ENCODE measurements around the gene ELF4.

DNA sequence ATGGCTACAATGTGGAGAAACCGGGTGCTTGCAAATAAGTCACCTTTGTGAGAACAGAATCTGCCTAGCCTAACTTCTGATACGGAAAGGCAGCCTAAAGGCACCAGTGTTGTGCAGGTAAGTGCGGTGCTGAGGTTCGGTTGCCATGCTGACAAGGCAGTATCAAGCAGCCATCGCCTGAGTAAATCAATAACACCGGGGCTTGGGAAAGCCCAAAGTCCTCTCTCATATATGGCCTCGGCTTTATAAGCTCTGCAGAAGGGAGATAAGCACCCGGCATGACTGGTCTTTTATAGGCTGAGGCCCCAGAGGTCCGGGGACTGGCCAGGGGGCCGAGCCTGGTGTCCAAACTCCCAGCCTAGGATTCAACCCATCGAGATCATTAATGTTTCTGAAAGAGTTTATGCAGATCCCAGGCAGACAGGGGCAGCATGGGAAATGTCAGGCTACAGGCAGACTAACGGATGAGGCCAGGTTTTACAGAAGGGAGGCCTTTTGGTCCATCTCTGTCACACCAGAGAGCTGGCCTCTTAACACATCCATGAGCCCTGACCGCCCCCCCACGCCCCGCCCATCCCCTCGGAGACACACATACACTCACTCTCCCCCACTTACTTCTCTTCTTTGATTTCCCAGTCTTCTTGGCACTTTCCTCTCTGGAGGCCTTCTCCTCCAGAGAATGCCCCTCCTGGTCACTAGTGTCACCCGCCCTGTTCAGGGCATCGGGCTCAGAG is 38.5 kb downstream of the ELF4 start:
- TF ChIP-seq, protein P1, sequence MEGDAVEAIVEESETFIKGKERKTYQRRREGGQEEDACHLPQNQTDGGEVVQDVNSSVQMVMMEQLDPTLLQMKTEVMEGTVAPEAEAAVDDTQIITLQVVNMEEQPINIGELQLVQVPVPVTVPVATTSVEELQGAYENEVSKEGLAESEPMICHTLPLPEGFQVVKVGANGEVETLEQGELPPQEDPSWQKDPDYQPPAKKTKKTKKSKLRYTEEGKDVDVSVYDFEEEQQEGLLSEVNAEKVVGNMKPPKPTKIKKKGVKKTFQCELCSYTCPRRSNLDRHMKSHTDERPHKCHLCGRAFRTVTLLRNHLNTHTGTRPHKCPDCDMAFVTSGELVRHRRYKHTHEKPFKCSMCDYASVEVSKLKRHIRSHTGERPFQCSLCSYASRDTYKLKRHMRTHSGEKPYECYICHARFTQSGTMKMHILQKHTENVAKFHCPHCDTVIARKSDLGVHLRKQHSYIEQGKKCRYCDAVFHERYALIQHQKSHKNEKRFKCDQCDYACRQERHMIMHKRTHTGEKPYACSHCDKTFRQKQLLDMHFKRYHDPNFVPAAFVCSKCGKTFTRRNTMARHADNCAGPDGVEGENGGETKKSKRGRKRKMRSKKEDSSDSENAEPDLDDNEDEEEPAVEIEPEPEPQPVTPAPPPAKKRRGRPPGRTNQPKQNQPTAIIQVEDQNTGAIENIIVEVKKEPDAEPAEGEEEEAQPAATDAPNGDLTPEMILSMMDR (IDR thresholded peaks at IDR 0.05): no peak
- no peak for TF ChIP-seq POLR2A (IDR thresholded peaks at IDR 0.05)

All from right lobe of liver (tissue), 4 donors.